GM13977 (cell line): ENCODE measurements around the gene KATNBL1.

Source experiments
- DNase-seq: peaks from one replicate; pipeline ENCODE4 v3.0.0; 2012; ENCODE audit warnings: low spot score
- in situ Hi-C: fragments of 300-500 bp; cut with MboI; formaldehyde crosslinking; loops from one replicate; pipeline ENCODE4 v1.12.0; 2022; ENCODE audit warnings: low sequenced_read_pairs, low pct_unique_long_range_greater_than_20kb, mixed read lengths, inconsistent platforms; ENCODE audit not compliant: unreplicated experiment
- TF ChIP-seq, protein P1 (sequence below): IDR thresholded peaks from 2 replicates; pipeline ENCODE4 v1.5.1; 2012; ENCODE audit warnings: mild to moderate bottlenecking, control low read depth; ENCODE audit not compliant: insufficient read depth; ENCODE audit errors: extremely low read depth, missing control alignments

Gene KATNBL1

DNA sequence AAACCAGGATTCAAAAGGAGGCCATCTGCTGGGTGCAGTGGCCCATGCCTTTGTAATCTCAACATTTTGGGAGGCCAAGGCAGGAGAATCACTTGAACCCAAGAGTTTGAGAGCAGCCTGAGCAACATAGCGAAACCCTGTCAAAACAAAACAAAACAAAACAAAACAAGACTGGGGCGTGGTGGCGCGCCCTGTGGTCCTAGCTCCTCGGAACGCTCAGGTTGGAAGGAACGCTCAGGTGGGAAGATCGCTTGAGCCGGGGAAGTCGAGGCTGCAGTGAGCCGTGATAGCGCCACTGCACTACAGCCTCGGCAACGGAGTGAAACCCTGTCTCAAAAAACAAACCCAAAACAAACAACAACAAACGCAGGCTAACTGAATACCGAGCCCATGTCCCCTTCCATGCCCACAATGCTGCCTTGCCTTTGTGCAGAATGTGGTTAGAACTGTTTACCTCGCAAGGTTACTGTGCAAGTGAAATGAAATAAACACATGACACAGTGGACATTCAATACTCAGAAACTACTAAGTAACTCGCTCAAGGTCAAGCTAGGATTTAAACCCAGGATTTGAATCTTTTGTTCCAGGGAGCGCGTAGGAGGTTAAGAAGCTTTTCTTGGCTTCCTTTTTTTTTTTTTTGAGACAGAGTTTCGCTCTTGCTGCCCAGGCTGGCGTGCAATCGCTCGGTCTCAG lies 14.2 kb upstream of the KATNBL1 start:
- TF ChIP-seq, protein P1, sequence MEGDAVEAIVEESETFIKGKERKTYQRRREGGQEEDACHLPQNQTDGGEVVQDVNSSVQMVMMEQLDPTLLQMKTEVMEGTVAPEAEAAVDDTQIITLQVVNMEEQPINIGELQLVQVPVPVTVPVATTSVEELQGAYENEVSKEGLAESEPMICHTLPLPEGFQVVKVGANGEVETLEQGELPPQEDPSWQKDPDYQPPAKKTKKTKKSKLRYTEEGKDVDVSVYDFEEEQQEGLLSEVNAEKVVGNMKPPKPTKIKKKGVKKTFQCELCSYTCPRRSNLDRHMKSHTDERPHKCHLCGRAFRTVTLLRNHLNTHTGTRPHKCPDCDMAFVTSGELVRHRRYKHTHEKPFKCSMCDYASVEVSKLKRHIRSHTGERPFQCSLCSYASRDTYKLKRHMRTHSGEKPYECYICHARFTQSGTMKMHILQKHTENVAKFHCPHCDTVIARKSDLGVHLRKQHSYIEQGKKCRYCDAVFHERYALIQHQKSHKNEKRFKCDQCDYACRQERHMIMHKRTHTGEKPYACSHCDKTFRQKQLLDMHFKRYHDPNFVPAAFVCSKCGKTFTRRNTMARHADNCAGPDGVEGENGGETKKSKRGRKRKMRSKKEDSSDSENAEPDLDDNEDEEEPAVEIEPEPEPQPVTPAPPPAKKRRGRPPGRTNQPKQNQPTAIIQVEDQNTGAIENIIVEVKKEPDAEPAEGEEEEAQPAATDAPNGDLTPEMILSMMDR: no peak
- DNase-seq: no peak
- in situ Hi-C loops: loop anchor here (25.0 kb wide), 1 partner anchor 112 kb away; the partner anchor contains the start of genes EMC7 and PGBD4

DNA sequence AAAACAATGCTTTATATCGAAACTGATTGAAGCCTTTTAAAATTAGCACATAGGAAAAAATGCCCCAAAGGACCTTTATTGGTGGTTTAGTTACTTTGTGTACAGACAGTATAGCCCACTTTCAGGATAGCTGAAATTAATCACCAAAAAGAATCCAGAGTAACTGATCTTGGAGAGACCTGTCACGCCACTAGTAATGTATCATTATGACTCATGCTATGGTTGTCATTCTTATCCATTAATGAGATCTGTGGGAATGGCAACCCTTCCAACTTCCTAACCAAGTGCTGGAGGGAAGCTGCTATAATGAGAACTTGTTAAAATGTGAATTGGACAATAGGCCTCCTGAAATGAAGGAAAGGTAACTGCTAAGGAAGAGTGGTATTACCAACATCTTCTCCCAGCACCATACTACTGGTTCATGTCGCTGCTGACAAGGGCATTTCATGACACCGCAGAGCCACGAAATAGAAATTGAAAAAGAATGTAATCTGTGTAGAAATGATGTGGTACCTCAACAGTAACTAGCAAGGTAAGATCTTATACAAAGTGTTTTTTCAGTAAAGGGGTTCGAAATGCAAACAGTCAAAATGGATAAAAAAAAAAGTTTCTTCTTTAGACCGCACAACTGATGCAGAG lies 7.8 kb upstream of the KATNBL1 start:
- TF ChIP-seq, protein P1: no peak
- in situ Hi-C loops: loop anchor here (10.0 to 25.0 kb wide), 2 partner anchors 105 to 163 kb away; partner anchors contain the start of genes EMC7 and PGBD4

DNA sequence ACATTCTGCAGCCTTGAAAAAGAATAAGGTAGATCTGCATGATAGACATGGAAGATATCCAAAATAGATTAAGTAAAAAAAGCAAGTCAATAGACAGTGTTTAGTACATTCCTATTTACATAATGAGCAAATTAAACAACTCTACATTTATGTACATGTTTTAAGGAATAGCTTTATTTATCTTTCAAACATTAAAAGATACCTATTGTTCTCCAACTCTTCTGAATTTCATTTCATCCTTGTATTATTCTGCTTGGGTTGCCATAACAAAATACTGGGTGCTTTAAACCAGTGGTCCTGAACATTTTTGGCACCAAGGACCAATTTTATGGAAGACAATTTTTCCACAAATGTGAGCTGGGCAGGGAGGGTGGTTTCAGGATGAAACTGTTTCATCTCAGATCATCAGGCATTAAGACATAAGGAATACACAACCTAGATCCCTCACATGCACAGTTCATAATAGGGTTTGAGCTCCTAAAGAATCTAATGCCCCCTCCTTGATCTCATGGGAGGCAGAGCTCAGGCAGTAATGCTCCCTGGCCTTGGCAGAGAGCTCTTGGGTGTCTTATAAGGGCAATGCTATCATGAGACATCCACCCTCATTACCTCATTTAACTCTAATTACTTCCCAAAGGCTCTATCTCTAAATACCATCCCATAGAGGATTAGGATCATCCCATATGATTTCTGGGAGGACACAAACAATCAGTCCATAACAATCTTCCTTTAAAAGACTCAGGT lies 6.8 kb upstream of the KATNBL1 start:
- DNase-seq: no peak
- in situ Hi-C loops: loop anchor here (10.0 to 25.0 kb wide), 2 partner anchors 104 to 162 kb away; partner anchors contain the start of genes EMC7 and PGBD4
- TF ChIP-seq, protein P1: no peak

More for the DNA sequence above, 7.8 kb upstream of the KATNBL1 start:
- DNase-seq: no peak

DNA sequence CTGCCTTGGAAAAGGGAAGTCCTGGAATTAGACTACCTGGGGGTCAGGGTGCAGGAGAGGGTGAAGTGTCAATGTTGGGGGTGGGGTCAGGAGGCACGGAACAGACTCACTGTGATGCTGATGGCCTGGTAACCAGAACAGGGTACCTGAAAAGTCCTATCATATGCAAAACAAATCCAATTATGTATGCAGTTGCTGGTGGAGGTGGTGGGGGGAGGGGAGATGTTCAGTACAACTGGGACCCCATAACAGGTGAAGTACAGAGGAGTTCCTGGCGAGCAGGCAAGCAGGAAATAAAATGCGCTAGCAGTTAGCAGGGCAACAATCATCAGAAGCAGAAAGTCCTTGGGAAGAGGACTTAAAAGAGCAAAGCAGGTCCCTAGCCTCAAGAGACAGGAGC lies 4.2 kb upstream of the KATNBL1 start:
- in situ Hi-C loops: loop anchor here (10.0 to 25.0 kb wide), 2 partner anchors 102 to 159 kb away; partner anchors contain the start of genes EMC7 and PGBD4
- TF ChIP-seq, protein P1: no peak
- no peak for DNase-seq

- in situ Hi-C loops: loop anchor here (10.0 to 25.0 kb wide), 2 partner anchors 101 to 159 kb away; partner anchors contain the start of genes EMC7 and PGBD4
- TF ChIP-seq, protein P1: no peak
Observed at GRCh38 chr15:34213690-34214089, 3.8 kb upstream of the KATNBL1 start.

GRCh38 chr15:34206011-34206410 lies 3.9 kb downstream of the KATNBL1 start:
- in situ Hi-C loops: loop anchor here (25.0 kb wide), 1 partner anchor 94 kb away; the partner anchor contains the start of genes EMC7 and PGBD4
- no peak for DNase-seq
- TF ChIP-seq, protein P1: no peak

More at GRCh38 chr15:34213690-34214089, 3.8 kb upstream of the KATNBL1 start:
- no peak for DNase-seq
